KMS-11 (cell line): ENCODE data around the gene ADCK2.

Source experiments
- H2AFZ ChIP-seq: fragments of 200-600 bp; sonication (generic); 2 replicates; pipeline ENCODE4 v1.6.1; 2016; ENCODE audit warnings: antibody characterized with exemption, mixed run types, low read depth
- H3K27ac ChIP-seq: fragments of 200-600 bp; sonication (generic); 2 replicates; pipeline ENCODE4 v1.6.1; 2016; ENCODE audit warnings: mild to moderate bottlenecking, mixed run types
- H3K27me3 ChIP-seq: fragments of 200-600 bp; sonication (generic); 2 replicates; pipeline ENCODE4 v1.6.1; 2017; ENCODE audit warnings: mild to moderate bottlenecking, low read depth, mixed run types, moderate library complexity; ENCODE audit not compliant: insufficient read depth
- H3K36me3 ChIP-seq: fragments of 200-600 bp; sonication (generic); 2 replicates; pipeline ENCODE4 v1.6.1; 2017; ENCODE audit warnings: mild to moderate bottlenecking, mixed run types; ENCODE audit not compliant: insufficient read depth
- H3K4me1 ChIP-seq: fragments of 200-600 bp; sonication (generic); 2 replicates; pipeline ENCODE4 v1.6.1; 2016; ENCODE audit warnings: mild to moderate bottlenecking, low read depth, mixed run types; ENCODE audit not compliant: poor library complexity, severe bottlenecking
- H3K4me2 ChIP-seq: fragments of 200-600 bp; sonication (generic); 2 replicates; pipeline ENCODE4 v1.7.0; 2016; ENCODE audit warnings: mild to moderate bottlenecking, mixed run types
- H3K4me3 ChIP-seq: fragments of 200-600 bp; sonication (generic); IDR thresholded peaks from 2 replicates; pipeline ENCODE4 v1.6.1; 2017; ENCODE audit warnings: low read depth, low read length, mixed read lengths; ENCODE audit not compliant: insufficient read depth
- H3K79me2 ChIP-seq: fragments of 200-600 bp; sonication (generic); 2 replicates; pipeline ENCODE4 v1.6.1; 2016; ENCODE audit warnings: low read depth, mixed run types; ENCODE audit not compliant: insufficient read depth
- H3K9ac ChIP-seq: fragments of 200-600 bp; sonication (generic); 2 replicates; pipeline ENCODE4 v1.6.1; 2016; ENCODE audit warnings: mild to moderate bottlenecking, mixed run types
- H4K20me1 ChIP-seq: fragments of 200-600 bp; sonication (generic); 2 replicates; pipeline ENCODE4 v1.6.1; 2016; ENCODE audit warnings: mild to moderate bottlenecking, mixed run types; ENCODE audit not compliant: insufficient read depth
- CTCF ChIP-seq: fragments of 200-600 bp; sonication (generic); conservative IDR thresholded peaks from 2 replicates; pipeline ENCODE4 v1.6.1; 2017; ENCODE audit warnings: low read depth, mild to moderate bottlenecking, antibody characterized with exemption, low read length, moderate library complexity, mixed read lengths

ADCK2 gene

GRCh38 chr7:140653319-140654108 is 19.2 kb upstream of the ADCK2 start:
- Histone ChIP-seq H3K4me2 (peak overlapping the region; percentile 41; the same call in 1 of the 2 replicates), H2AFZ (peak overlapping the region; percentile 63)

GRCh38 chr7:140654109-140654387 is 18.7 kb upstream of the ADCK2 start:
- no peak overlapping the region for H3K4me3 ChIP-seq

More at GRCh38 chr7:140653319-140654108, 19.2 kb upstream of the ADCK2 start:
- Histone ChIP-seq H3K36me3 (no peaks in the 10 kb centered on the region), H3K9ac (no peak overlapping the region), H3K4me1 (peaks cover 17% of the 10 kb centered on the region), H3K27ac (no peak overlapping the region), H4K20me1 (no peaks in the 10 kb centered on the region), H3K79me2 (no peaks in the 10 kb centered on the region), H3K4me3 (no peak overlapping the region), H3K27me3 (no peaks in the 10 kb centered on the region; the same call in 1 of the 2 replicates)
- peak; percentile 100 for TF ChIP-seq CTCF

GRCh38 chr7:140654661-140655060 is 18.1 kb upstream of the ADCK2 start:
- TF ChIP-seq CTCF = no peak
- no peak overlapping the region for H3K27ac ChIP-seq
- no peak overlapping the region for H3K9ac ChIP-seq
- H3K4me2 ChIP-seq = no peak overlapping the region
- no peaks in the 10 kb centered on the region for H3K79me2 ChIP-seq
- peaks cover 17% of the 10 kb centered on the region for H3K4me1 ChIP-seq
- H2AFZ ChIP-seq = no peak overlapping the region
- H4K20me1 ChIP-seq = no peaks in the 10 kb centered on the region
- H3K36me3 ChIP-seq = no peaks in the 10 kb centered on the region
- H3K4me3 ChIP-seq = no peak overlapping the region
- H3K27me3 ChIP-seq = no peaks in the 10 kb centered on the region; the same call in 1 of the 2 replicates

More at GRCh38 chr7:140654109-140654387, 18.7 kb upstream of the ADCK2 start:
- no peak for TF ChIP-seq CTCF
- H3K4me2 ChIP-seq = no peak overlapping the region
- H4K20me1 ChIP-seq = no peaks in the 10 kb centered on the region
- H3K4me1 ChIP-seq = peaks cover 17% of the 10 kb centered on the region
- H3K79me2 ChIP-seq = no peaks in the 10 kb centered on the region
- H3K36me3 ChIP-seq = no peaks in the 10 kb centered on the region
- H3K27me3 ChIP-seq = no peaks in the 10 kb centered on the region; the same call in 1 of the 2 replicates
- no peak overlapping the region for H2AFZ ChIP-seq
- H3K9ac ChIP-seq = no peak overlapping the region
- H3K27ac ChIP-seq = no peak overlapping the region

GRCh38 chr7:140655511-140656408 is 17.0 kb upstream of the ADCK2 start:
- no peaks in the 10 kb centered on the region for H3K36me3 ChIP-seq
- no peak for TF ChIP-seq CTCF
- no peak overlapping the region for H2AFZ ChIP-seq
- H3K27ac ChIP-seq = no peak overlapping the region
- no peaks in the 10 kb centered on the region for H4K20me1 ChIP-seq
- no peaks in the 10 kb centered on the region for H3K79me2 ChIP-seq
- H3K4me1 ChIP-seq = peaks cover 17% of the 10 kb centered on the region
- no peak overlapping the region for H3K9ac ChIP-seq
- peak overlapping the region; percentile 49 for H3K4me2 ChIP-seq
- no peaks in the 10 kb centered on the region; the same call in 1 of the 2 replicates for H3K27me3 ChIP-seq
- no peak overlapping the region for H3K4me3 ChIP-seq
